ENCODE data around the gene GALK2.

DNA sequence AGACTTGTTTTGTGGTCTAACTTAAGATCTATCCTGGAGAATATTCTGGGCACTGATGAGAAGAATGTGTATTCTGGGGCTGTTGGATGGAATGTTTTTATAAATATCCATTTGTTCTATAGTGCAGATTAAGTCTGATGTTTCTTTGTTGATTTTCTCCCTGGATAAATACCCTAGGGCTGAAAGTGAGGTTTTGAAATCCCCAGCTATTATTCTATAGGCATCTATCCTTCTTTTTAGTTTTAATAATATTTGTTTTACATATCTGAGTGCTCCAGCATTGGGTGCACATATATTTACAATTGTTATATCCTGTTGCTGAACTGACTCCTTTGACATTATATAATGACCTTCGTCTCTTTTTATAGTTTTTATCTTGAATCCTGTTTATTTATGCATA, 42.9 kb downstream of the GALK2 start:
- TF ChIP-seq, protein P1, sequence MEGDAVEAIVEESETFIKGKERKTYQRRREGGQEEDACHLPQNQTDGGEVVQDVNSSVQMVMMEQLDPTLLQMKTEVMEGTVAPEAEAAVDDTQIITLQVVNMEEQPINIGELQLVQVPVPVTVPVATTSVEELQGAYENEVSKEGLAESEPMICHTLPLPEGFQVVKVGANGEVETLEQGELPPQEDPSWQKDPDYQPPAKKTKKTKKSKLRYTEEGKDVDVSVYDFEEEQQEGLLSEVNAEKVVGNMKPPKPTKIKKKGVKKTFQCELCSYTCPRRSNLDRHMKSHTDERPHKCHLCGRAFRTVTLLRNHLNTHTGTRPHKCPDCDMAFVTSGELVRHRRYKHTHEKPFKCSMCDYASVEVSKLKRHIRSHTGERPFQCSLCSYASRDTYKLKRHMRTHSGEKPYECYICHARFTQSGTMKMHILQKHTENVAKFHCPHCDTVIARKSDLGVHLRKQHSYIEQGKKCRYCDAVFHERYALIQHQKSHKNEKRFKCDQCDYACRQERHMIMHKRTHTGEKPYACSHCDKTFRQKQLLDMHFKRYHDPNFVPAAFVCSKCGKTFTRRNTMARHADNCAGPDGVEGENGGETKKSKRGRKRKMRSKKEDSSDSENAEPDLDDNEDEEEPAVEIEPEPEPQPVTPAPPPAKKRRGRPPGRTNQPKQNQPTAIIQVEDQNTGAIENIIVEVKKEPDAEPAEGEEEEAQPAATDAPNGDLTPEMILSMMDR (conservative IDR thresholded peaks at IDR 0.05): no peak
- no peak for TF ChIP-seq EZH2 (IDR thresholded peaks at IDR 0.05; ENCODE audit: low read depth)
